PC-9 (cell line): ENCODE data around the gene B4GALNT1. TPM values are rescaled to one million over a fixed set of nuclear protein-coding genes. Genes with fewer than 3 reads are reported as not detected.

Source experiments
- BruUV-seq: library from RNA; stranded (reverse); fragments of 400-500 nt; replicated peaks from 2 replicates; lab custom pipeline; 2021; lab: Mats Ljungman, UMichigan
- CTCF ChIA-PET: fragments of 300-600 bp; sonication (Branson Sonifier 250); formaldehyde crosslinking; loops from one replicate; lab custom pipeline; 2022; ENCODE audit warnings: antibody characterized with exemption; lab: Charles Lee
- POLR2A ChIA-PET: fragments of 300-600 bp; sonication (Branson Sonifier 250); formaldehyde crosslinking; loops from one replicate; lab custom pipeline; 2022; ENCODE audit warnings: antibody characterized with exemption; ENCODE audit not compliant: unreplicated experiment; lab: Charles Lee
- DNase-seq, 2 experiments: peaks; one replicate each; pipeline versions ENCODE4 v3.0.0 to v3.0.0-alpha.2; 2015 to 2022; ENCODE audit warnings: mixed read lengths in 1 of 2
- H2AFZ ChIP-seq: fragments of 200-600 bp; sonication (generic); 2 replicates; pipeline ENCODE4 v1.8.1; 2017; ENCODE audit warnings: antibody characterized with exemption
- H3F3A ChIP-seq: fragments of 200-600 bp; sonication (generic); 2 replicates; pipeline ENCODE4 v1.8.1; 2017; ENCODE audit warnings: antibody characterized with exemption, mild to moderate bottlenecking, low read depth; ENCODE audit not compliant: insufficient read depth
- H3K27ac ChIP-seq: fragments of 200-600 bp; sonication (generic); 2 replicates; pipeline ENCODE4 v1.6.1; 2016; ENCODE audit warnings: mixed run types
- H3K27me3 ChIP-seq: fragments of 200-600 bp; sonication (generic); 2 replicates; pipeline ENCODE4 v1.6.1; 2016; ENCODE audit warnings: low read depth, mixed run types; ENCODE audit not compliant: insufficient read depth
- H3K36me3 ChIP-seq: fragments of 200-600 bp; sonication (generic); 2 replicates; pipeline ENCODE4 v1.6.1; 2016; ENCODE audit warnings: low read depth, mixed run types
- H3K4me1 ChIP-seq: fragments of 200-600 bp; sonication (generic); replicated peaks from 2 replicates; pipeline ENCODE4 v1.6.1; 2016; ENCODE audit warnings: mixed run types; ENCODE audit not compliant: insufficient read depth
- H3K4me2 ChIP-seq: fragments of 200-600 bp; sonication (generic); 2 replicates; pipeline ENCODE4 v1.6.1; 2017; ENCODE audit warnings: mixed run types
- H3K4me3 ChIP-seq: fragments of 200-600 bp; sonication (generic); 2 replicates; pipeline ENCODE4 v1.6.1; 2016; ENCODE audit warnings: mixed run types
- H3K79me2 ChIP-seq: fragments of 200-600 bp; sonication (generic); 2 replicates; pipeline ENCODE4 v1.6.1; 2017; ENCODE audit warnings: low read depth, mixed run types
- H3K9me2 ChIP-seq: fragments of 200-600 bp; sonication (generic); 2 replicates; pipeline ENCODE4 v1.8.1; 2017; ENCODE audit warnings: mild to moderate bottlenecking; ENCODE audit not compliant: insufficient read depth
- H3K9me3 ChIP-seq: fragments of 200-600 bp; sonication (generic); 2 replicates; pipeline ENCODE4 v1.8.1; 2016; ENCODE audit warnings: low read depth; ENCODE audit not compliant: insufficient read depth
- H4K20me1 ChIP-seq: fragments of 200-600 bp; sonication (generic); 2 replicates; pipeline ENCODE4 v1.8.1; 2017; ENCODE audit not compliant: insufficient read depth
- EZH2 ChIP-seq: fragments of 200-600 bp; sonication (generic); IDR thresholded peaks from 2 replicates; pipeline ENCODE4 v1.8.0; 2017; ENCODE audit warnings: antibody characterized with exemption, low read depth
- intact Hi-C: fragments of 100-400 bp; cut with micrococcal nuclease; formaldehyde crosslinking; loops from one replicate; pipeline ENCODE4 v1.10.0; 2022; ENCODE audit not compliant: unreplicated experiment
- total RNA-seq: library from RNA; stranded (reverse); gene quantifications from 2 replicates; pipeline ENCODE4 v1.2.3, GENCODE V29; 2021
- TF ChIP-seq, protein P1 (sequence below): fragments of 200-600 bp; sonication (generic); conservative IDR thresholded peaks from 2 replicates; pipeline ENCODE4 v1.6.1; 2017; ENCODE audit warnings: mixed run types, antibody characterized with exemption, mild to moderate bottlenecking, moderate library complexity

B4GALNT1 gene
- total RNA-seq, 1 experiment from 2014 or later: 15.0 TPM

GRCh38 chr12:57626111-57626920 lies 6.7 kb downstream of the B4GALNT1 start:
- intact Hi-C loops: no loop called here
- POLR2A ChIA-PET: no interaction called here
- H3K36me3 ChIP-seq: no peaks in the 10 kb centered on the region
- H3K4me1 ChIP-seq: no peaks in the 10 kb centered on the region
- no peak overlapping the region for H3K4me3 ChIP-seq
- TF ChIP-seq EZH2: no peak
- TF ChIP-seq, protein P1, sequence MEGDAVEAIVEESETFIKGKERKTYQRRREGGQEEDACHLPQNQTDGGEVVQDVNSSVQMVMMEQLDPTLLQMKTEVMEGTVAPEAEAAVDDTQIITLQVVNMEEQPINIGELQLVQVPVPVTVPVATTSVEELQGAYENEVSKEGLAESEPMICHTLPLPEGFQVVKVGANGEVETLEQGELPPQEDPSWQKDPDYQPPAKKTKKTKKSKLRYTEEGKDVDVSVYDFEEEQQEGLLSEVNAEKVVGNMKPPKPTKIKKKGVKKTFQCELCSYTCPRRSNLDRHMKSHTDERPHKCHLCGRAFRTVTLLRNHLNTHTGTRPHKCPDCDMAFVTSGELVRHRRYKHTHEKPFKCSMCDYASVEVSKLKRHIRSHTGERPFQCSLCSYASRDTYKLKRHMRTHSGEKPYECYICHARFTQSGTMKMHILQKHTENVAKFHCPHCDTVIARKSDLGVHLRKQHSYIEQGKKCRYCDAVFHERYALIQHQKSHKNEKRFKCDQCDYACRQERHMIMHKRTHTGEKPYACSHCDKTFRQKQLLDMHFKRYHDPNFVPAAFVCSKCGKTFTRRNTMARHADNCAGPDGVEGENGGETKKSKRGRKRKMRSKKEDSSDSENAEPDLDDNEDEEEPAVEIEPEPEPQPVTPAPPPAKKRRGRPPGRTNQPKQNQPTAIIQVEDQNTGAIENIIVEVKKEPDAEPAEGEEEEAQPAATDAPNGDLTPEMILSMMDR: no peak
- CTCF ChIA-PET: no interaction called here
- H3F3A ChIP-seq: no peaks in the 10 kb centered on the region
- H3K4me2 ChIP-seq: no peak overlapping the region
- H3K79me2 ChIP-seq: no peaks in the 10 kb centered on the region
- no peaks in the 10 kb centered on the region for H3K9me2 ChIP-seq
- DNase-seq: no peak
- no peaks in the 10 kb centered on the region for H3K9me3 ChIP-seq
- peaks cover 30% of the 10 kb centered on the region for H3K27me3 ChIP-seq
- no peak overlapping the region for H2AFZ ChIP-seq
- no TSS peak for BruUV-seq
- no peak overlapping the region for H3K27ac ChIP-seq
- H4K20me1 ChIP-seq: no peaks in the 10 kb centered on the region

DNA sequence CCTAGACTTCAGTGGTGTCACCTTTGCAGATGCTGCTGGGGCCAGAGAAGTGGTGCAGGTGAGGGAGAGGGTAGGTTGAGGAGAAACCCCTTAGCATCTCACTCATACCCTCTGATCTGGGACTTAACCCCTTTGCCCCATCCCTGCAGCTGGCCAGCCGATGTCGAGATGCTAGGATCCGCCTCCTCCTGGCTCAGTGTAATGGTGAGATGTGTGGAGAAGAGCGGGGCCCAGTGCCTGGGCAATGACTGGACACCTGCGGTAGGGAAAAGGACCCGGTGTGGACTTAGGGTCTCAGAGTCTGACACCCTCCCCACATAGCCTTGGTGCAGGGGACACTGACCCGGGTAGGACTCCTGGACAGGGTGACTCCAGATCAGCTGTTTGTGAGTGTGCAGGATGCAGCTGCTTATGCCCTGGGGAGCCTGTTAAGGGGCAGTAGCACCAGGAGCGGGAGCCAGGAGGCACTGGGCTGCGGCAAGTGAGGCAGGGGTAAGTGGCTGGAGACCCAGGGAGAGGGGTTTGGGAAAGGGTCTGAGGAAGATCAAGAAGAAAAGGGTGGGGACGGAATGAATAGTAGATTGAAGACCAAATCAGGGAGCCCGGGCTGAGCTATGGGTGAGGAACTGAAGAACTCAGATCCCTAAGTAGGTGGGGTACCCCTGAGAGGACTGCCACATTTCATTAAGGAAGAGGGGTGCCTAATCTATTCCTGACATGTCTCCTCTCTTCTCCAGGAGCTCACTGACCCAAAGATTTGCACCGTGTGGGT lies 7.6 kb downstream of the B4GALNT1 start:
- no TSS peak for BruUV-seq
- Histone ChIP-seq H4K20me1 (no peaks in the 10 kb centered on the region), H3K79me2 (no peaks in the 10 kb centered on the region), H3K4me2 (no peak overlapping the region), H2AFZ (no peak overlapping the region), H3K4me3 (no peak overlapping the region), H3K9me3 (no peaks in the 10 kb centered on the region), H3K4me1 (no peaks in the 10 kb centered on the region), H3K27me3 (peaks cover 39% of the 10 kb centered on the region), H3F3A (no peaks in the 10 kb centered on the region), H3K9me2 (no peaks in the 10 kb centered on the region), H3K36me3 (no peaks in the 10 kb centered on the region), H3K27ac (no peak overlapping the region)
- no peak for DNase-seq
- ChIA-PET POLR2A (interaction anchor here (0.5 kb wide), 1 partner anchor 134 kb away, joined by 6 read pairs; no protein-coding TSS in a partner anchor), CTCF (no interaction called here)
- TF ChIP-seq, protein P1: no peak
- TF ChIP-seq EZH2: no peak
- intact Hi-C loops: no loop called here

DNA sequence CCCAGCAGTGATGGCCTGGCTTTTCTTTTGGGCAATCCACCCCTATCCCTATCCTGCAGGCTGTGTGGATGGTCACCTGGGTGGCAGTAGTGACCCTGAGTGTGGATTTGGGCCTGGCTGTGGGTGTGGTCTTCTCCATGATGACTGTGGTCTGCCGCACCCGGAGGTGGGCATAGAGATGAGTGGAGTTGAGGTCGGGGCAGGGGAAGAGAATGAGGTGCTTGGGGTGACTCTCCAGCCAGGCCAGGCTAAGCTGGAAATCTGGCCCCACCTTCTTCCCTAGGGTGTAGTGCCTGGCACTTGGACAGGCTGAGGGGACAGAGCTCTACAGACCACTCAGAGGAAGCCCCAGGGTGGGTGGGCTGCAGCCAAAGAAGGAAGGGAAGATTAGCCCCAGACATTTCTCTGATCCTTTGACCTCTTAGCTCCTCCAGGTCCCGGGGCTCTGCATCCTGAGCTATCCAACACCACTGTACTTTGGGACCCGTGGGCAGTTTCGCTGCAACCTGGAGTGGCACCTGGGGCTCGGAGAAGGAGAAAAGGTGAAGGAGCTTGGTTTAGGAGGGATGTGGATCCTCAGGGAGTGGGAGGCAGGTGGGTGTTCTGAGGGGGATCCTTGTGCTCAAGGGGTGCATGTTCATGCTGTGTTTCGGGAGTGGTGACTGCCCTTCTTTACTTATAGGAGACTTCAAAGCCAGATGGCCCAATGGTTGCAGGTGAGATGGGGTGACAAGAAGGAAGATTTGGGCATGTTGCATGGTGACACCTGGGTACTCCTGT lies 8.4 kb downstream of the B4GALNT1 start:
- intact Hi-C loops: no loop called here
- ChIA-PET POLR2A (interaction anchor here (0.5 to 0.7 kb wide), 3 partner anchors 49 to 555 kb away, joined by 4 to 6 read pairs (median 5); no protein-coding TSS in a partner anchor), CTCF (no interaction called here)

More for the DNA sequence above, 8.4 kb downstream of the B4GALNT1 start:
- H3K27ac ChIP-seq: no peak overlapping the region
- H3K79me2 ChIP-seq: no peaks in the 10 kb centered on the region
- no TSS peak for BruUV-seq
- H4K20me1 ChIP-seq: no peaks in the 10 kb centered on the region
- H3K9me2 ChIP-seq: no peaks in the 10 kb centered on the region
- TF ChIP-seq, protein P1: no peak
- no peak for TF ChIP-seq EZH2
- H3K4me1 ChIP-seq: no peaks in the 10 kb centered on the region
- H3K4me2 ChIP-seq: no peak overlapping the region
- no peak overlapping the region for H3K4me3 ChIP-seq
- peaks cover 47% of the 10 kb centered on the region for H3K27me3 ChIP-seq
- no peak overlapping the region for H2AFZ ChIP-seq
- no peak for DNase-seq
- no peaks in the 10 kb centered on the region for H3K36me3 ChIP-seq
- no peaks in the 10 kb centered on the region for H3K9me3 ChIP-seq
- no peaks in the 10 kb centered on the region for H3F3A ChIP-seq
